ENCODE results near the gene DEDD2.

The DEDD2 gene

GRCh38 chr19:42248270-42249148, 31.0 kb upstream of the DEDD2 start:
- DNase-seq (ENCODE audit: low spot score) = no peak

GRCh38 chr19:42247640-42248199, 30.2 kb upstream of the DEDD2 start:
- no peak for DNase-seq (ENCODE audit: low spot score)

GRCh38 chr19:42246922-42247639, 29.6 kb upstream of the DEDD2 start:
- no peak for DNase-seq (ENCODE audit: low spot score)

- DNase-seq (ENCODE audit: low spot score) = peak; percentile 86
Observed at GRCh38 chr19:42246143-42246921, 28.9 kb upstream of the DEDD2 start.

GRCh38 chr19:42245231-42245630, 27.8 kb upstream of the DEDD2 start:
- no peak for DNase-seq (ENCODE audit: low spot score)

- peak; percentile 82 for DNase-seq (ENCODE audit: low spot score)
Observed at GRCh38 chr19:42244347-42245220, 27.1 kb upstream of the DEDD2 start.

- DNase-seq (ENCODE audit: low spot score) = peak; percentile 93
Observed at GRCh38 chr19:42242512-42243409, 25.3 kb upstream of the DEDD2 start, which contains the start of gene GSK3A. TSS of gene GSK3A (minus strand) at chr19:42242602. CDS start at chr19:42242465, 137 bp downstream.

- peak; percentile 33 for DNase-seq (ENCODE audit: low spot score)
Observed at GRCh38 chr19:42242069-42242511, 24.6 kb upstream of the DEDD2 start.

- DNase-seq (ENCODE audit: low spot score) = no peak
Observed at GRCh38 chr19:42241279-42241678, 23.8 kb upstream of the DEDD2 start.

- no peak for DNase-seq (ENCODE audit: low spot score)
Observed at GRCh38 chr19:42239544-42240220, 22.2 kb upstream of the DEDD2 start.

- no peak for DNase-seq (ENCODE audit: low spot score)
Observed at GRCh38 chr19:42235181-42235580, 17.7 kb upstream of the DEDD2 start.

- DNase-seq (ENCODE audit: low spot score) = no peak
Observed at GRCh38 chr19:42234364-42234763, 16.9 kb upstream of the DEDD2 start.

GRCh38 chr19:42233678-42234292, 16.3 kb upstream of the DEDD2 start:
- no peak for DNase-seq (ENCODE audit: low spot score)

- DNase-seq (ENCODE audit: low spot score) = no peak
Observed at GRCh38 chr19:42233106-42233505, 15.6 kb upstream of the DEDD2 start.

GRCh38 chr19:42232435-42232834, 15.0 kb upstream of the DEDD2 start:
- no peak for DNase-seq (ENCODE audit: low spot score)

GRCh38 chr19:42230571-42230970, 13.1 kb upstream of the DEDD2 start:
- DNase-seq (ENCODE audit: low spot score) = no peak

- DNase-seq (ENCODE audit: low spot score) = peak; percentile 45
Observed at GRCh38 chr19:42229855-42230351, 12.4 kb upstream of the DEDD2 start.

- no peak for DNase-seq (ENCODE audit: low spot score)
Observed at GRCh38 chr19:42229301-42229854, 11.9 kb upstream of the DEDD2 start.

Data from AG20443 (cell line).